K562 (cell line): ENCODE data around the gene DYNLT4.

Experiments used
- CHD1 ChIP-seq: fragments of 200-600 bp; sonication (generic); IDR thresholded peaks from one replicate; pipeline ENCODE4 v1.6.1; 2012; ENCODE audit warnings: mild to moderate bottlenecking, moderate library complexity, low read length, inconsistent platforms
- CTCF ChIP-seq, 3 experiments: IDR thresholded peaks in 2 of 3; conservative IDR thresholded peaks in 1 of 3; 2 replicates each; pipeline ENCODE4 v1.5.1; 2011 to 2012; ENCODE audit warnings: low read length in 3 of 3, mild to moderate bottlenecking in 3 of 3, control low read depth in 2 of 3, improper control_type of control experiment in 1 of 3, inconsistent platforms in 1 of 3, low read depth in 1 of 3, mixed read lengths in 1 of 3, moderate library complexity in 1 of 3; ENCODE audit not compliant: insufficient read depth in 2 of 3
- E2F1 ChIP-seq: sonication (generic); formaldehyde crosslinking; IDR thresholded peaks from 2 replicates; pipeline ENCODE4 v1.8.1; 2023; ENCODE audit warnings: mild to moderate bottlenecking, missing genetic modification reagents, moderate library complexity
- ELF1 ChIP-seq: fragments of 200-800 bp; sonication (Bioruptor generic); IDR thresholded peaks from 2 replicates; pipeline ENCODE4 v1.6.1; 2016; ENCODE audit warnings: missing genetic modification characterization, missing compliant biosample characterization
- HNRNPH1 ChIP-seq: fragments of 200-400 bp; formaldehyde crosslinking; optimal IDR thresholded peaks from 2 replicates; pipeline ENCODE3; 2017; ENCODE audit warnings: low read depth, mild to moderate bottlenecking, low read length, moderate library complexity
- NFE2L1 ChIP-seq: fragments of 450-650 bp; IDR thresholded peaks from 2 replicates; pipeline ENCODE4 v1.6.1; 2016; ENCODE audit warnings: missing genetic modification characterization, low read depth, mild to moderate bottlenecking, missing compliant biosample characterization, moderate library complexity, borderline replicate concordance
- RBM22 ChIP-seq: fragments of 200-400 bp; formaldehyde crosslinking; IDR thresholded peaks from 2 replicates; pipeline ENCODE4 v1.6.1; 2018; ENCODE audit warnings: low read length, low read depth; ENCODE audit not compliant: poor library complexity, severe bottlenecking
- TEAD4 ChIP-seq, 2 experiments: sonication (generic) in 1 of 2; formaldehyde crosslinking in 1 of 2; IDR thresholded peaks; 2 replicates each; pipeline versions ENCODE4 v1.6.1 to v1.8.0; 2012 to 2022; ENCODE audit warnings: borderline replicate concordance in 1 of 2, inconsistent platforms in 1 of 2, low read length in 1 of 2, mild to moderate bottlenecking in 1 of 2, missing genetic modification reagents in 1 of 2
- ZNF124 ChIP-seq: sonication (generic); formaldehyde crosslinking; IDR thresholded peaks from 2 replicates; pipeline ENCODE4 v1.8.1; 2022; ENCODE audit warnings: missing genetic modification reagents
- ZNF707 ChIP-seq: fragments of 250-450 bp; sonication (Bioruptor Pico); conservative IDR thresholded peaks from 2 replicates; pipeline ENCODE4 v1.8.0; 2022; ENCODE audit warnings: inconsistent platforms, mild to moderate bottlenecking, moderate library complexity

- TF ChIP-seq ZNF124 (CRISPR knock-in tag) (no peak), TEAD4 (IDR thresholded peaks at IDR 0.05; ENCODE audit: low read length) (no peak), TEAD4 (CRISPR knock-in tag; IDR thresholded peaks at IDR 0.05; ENCODE audit: borderline replicate concordance) (no peak), CTCF (IDR thresholded peaks at IDR 0.05 in 2 of 3, conservative IDR thresholded peaks at IDR 0.05 in 1 of 3; ENCODE audit: insufficient read depth in 2 of 3, low read depth in 1 of 3, low read length in 3 of 3) (no peak), ELF1 (tag) (no peak), E2F1 (CRISPR knock-in tag) (no peak), ZNF707 (CRISPR knock-in tag) (no peak), NFE2L1 (no peak), HNRNPH1 (no peak), CHD1 (no peak), RBM22 (no peak)
Observed at GRCh38 chr1:44810101-44810761, 3.1 kb upstream of the DYNLT4 start.
